ENCODE measurements around the gene RASGRP2. TPM values are rescaled to one million over a fixed set of nuclear protein-coding genes. Genes with fewer than 3 reads are reported as not detected.

Gene RASGRP2
- total and polyA plus RNA-seq, 11 donors, result 16.2 to 78.9 (median 28.1) TPM

DNA sequence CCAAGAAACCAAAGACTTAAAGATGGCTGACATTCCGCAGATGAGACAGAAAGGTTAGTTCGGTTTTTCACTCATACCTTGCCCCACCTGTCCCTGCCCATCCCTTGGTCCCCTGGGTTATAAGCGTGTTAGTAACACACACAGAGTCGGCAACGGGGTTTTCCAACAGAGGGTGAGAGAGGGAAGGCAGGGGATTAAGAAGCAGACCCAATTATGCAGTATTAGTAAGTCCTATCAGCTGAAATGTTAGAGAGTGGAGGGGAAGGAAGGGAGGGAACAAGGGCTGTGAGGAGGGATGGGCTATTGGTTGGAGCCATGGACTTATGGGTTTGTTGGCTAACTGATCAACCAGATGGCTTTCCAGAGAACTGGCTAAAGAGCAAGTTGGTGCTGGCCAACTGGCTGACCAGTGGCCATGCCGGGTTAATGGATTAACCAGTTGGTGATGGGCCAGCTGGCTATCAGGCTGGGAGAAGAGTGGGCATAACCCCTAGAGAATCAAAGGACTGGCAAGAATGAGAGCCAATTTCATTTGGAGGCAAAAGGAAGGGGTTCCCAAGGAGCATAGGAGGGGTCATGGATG is 66.4 kb downstream of the RASGRP2 start:
- WGBS, 4 donors, result 80 to 91% (median 83%) methylated on average over 6 of the region's 6 CpGs
- H3K9me3 ChIP-seq, result no peaks in the 10 kb centered on the region
- no peak for ATAC-seq

More for the DNA sequence above, 66.4 kb downstream of the RASGRP2 start:
- DNase-seq, result peak in 1 of 5 donors; percentile 14
- no peak overlapping the region for H3K4me3 ChIP-seq
- intact Hi-C loops (cut with DNase I), result no loop called here
- H3K36me3 ChIP-seq, result no peaks in the 10 kb centered on the region
- TF ChIP-seq POLR2A (IDR thresholded peaks at IDR 0.05), result no peak
- TF ChIP-seq, protein P1, sequence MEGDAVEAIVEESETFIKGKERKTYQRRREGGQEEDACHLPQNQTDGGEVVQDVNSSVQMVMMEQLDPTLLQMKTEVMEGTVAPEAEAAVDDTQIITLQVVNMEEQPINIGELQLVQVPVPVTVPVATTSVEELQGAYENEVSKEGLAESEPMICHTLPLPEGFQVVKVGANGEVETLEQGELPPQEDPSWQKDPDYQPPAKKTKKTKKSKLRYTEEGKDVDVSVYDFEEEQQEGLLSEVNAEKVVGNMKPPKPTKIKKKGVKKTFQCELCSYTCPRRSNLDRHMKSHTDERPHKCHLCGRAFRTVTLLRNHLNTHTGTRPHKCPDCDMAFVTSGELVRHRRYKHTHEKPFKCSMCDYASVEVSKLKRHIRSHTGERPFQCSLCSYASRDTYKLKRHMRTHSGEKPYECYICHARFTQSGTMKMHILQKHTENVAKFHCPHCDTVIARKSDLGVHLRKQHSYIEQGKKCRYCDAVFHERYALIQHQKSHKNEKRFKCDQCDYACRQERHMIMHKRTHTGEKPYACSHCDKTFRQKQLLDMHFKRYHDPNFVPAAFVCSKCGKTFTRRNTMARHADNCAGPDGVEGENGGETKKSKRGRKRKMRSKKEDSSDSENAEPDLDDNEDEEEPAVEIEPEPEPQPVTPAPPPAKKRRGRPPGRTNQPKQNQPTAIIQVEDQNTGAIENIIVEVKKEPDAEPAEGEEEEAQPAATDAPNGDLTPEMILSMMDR (IDR thresholded peaks at IDR 0.05), result no peak
- H3K27me3 ChIP-seq, result peaks cover 0 to 5% (median 0%) of the 10 kb centered on the region in 9 donors
- no peak overlapping the region for H3K27ac ChIP-seq
- H3K4me1 ChIP-seq, result peaks cover 0 to 19% (median 11%) of the 10 kb centered on the region in 12 donors

Other genes with a start within 250 kb of the RASGRP2 start
- not detected for gene SLC22A11, start 188.2 kb downstream of the RASGRP2 start, total RNA-seq
- gene SLC22A11, start 188.2 kb downstream of the RASGRP2 start, polyA plus RNA-seq, result not detected
- gene SLC22A12, start 152.9 kb downstream of the RASGRP2 start, total RNA-seq, result not detected
- gene SLC22A12, start 152.9 kb downstream of the RASGRP2 start, polyA plus RNA-seq, result not detected
- 1 to 10 TPM in 4 of 9 donors, under 1 TPM in 4, not detected in 1; 0.62 to 5.5 (median 1.3) TPM for gene NRXN2, start 20.9 kb downstream of the RASGRP2 start, total RNA-seq
- gene NRXN2, start 20.9 kb downstream of the RASGRP2 start, polyA plus RNA-seq, result under 1 TPM; 0.42 to 0.65 TPM
- 100 to 1,000 TPM in 4 of 9 donors, 10 to 100 TPM in 5; 51.6 to 167 (median 89.9) TPM for gene PYGM, start 15.8 kb upstream of the RASGRP2 start, total RNA-seq
- 10 to 100 TPM; 10.3 to 71.8 TPM for gene PYGM, start 15.8 kb upstream of the RASGRP2 start, polyA plus RNA-seq
- gene SF1, start 34.4 kb upstream of the RASGRP2 start, total RNA-seq, result 100 to 1,000 TPM; 103 to 349 (median 157) TPM
- gene SF1, start 34.4 kb upstream of the RASGRP2 start, polyA plus RNA-seq, result 10 to 100 TPM; 59.2 to 65.5 TPM
- 10 to 100 TPM in 3 of 9 donors, 1 to 10 TPM in 6; 7.0 to 27.5 (median 8.6) TPM for gene MAP4K2, start 59.1 kb upstream of the RASGRP2 start, total RNA-seq
- gene MAP4K2, start 59.1 kb upstream of the RASGRP2 start, polyA plus RNA-seq, result 1 to 10 TPM; 7.8 to 9.5 TPM
- 10 to 100 TPM in 4 of 9 donors, 1 to 10 TPM in 5; 6.6 to 15.0 (median 9.0) TPM for gene MEN1, start 66.4 kb upstream of the RASGRP2 start, total RNA-seq
- 10 to 100 TPM in 1 of 2 donors, 1 to 10 TPM in 1; 7.2 to 15.2 TPM for gene MEN1, start 66.4 kb upstream of the RASGRP2 start, polyA plus RNA-seq
- gene CDC42BPG, start 100.5 kb upstream of the RASGRP2 start, total RNA-seq, result under 1 TPM in 8 of 9 donors, not detected in 1; 0.12 to 0.50 (median 0.26) TPM
- under 1 TPM; 0.12 to 0.15 TPM for gene CDC42BPG, start 100.5 kb upstream of the RASGRP2 start, polyA plus RNA-seq
- gene EHD1, start 134.5 kb upstream of the RASGRP2 start, total RNA-seq, result 100 to 1,000 TPM in 1 of 9 donors, 10 to 100 TPM in 8; 38.2 to 102 (median 58.2) TPM
- 10 to 100 TPM; 27.9 to 50.4 TPM for gene EHD1, start 134.5 kb upstream of the RASGRP2 start, polyA plus RNA-seq
- 10 to 100 TPM; 11.4 to 38.5 (median 18.4) TPM for gene ATG2A, start 173.1 kb upstream of the RASGRP2 start, total RNA-seq
- 10 to 100 TPM; 12.8 to 16.1 TPM for gene ATG2A, start 173.1 kb upstream of the RASGRP2 start, polyA plus RNA-seq
- 10 to 100 TPM; 17.5 to 32.5 (median 22.3) TPM for gene PPP2R5B, start 180.5 kb upstream of the RASGRP2 start, total RNA-seq
- gene PPP2R5B, start 180.5 kb upstream of the RASGRP2 start, polyA plus RNA-seq, result 10 to 100 TPM; 27.1 to 34.3 TPM
- under 1 TPM in 1 of 9 donors, not detected in 8; 0.48 TPM for gene GPHA2, start 191.8 kb upstream of the RASGRP2 start, total RNA-seq
- gene GPHA2, start 191.8 kb upstream of the RASGRP2 start, polyA plus RNA-seq, result not detected
- not detected for gene MAJIN, start 228.0 kb upstream of the RASGRP2 start, total RNA-seq
- not detected for gene MAJIN, start 228.0 kb upstream of the RASGRP2 start, polyA plus RNA-seq